GM23248 (cell line): ENCODE measurements around the gene COL7A1.

Experiments
- EZH2 ChIP-seq: fragments of 200-600 bp; sonication (generic); IDR thresholded peaks from 2 replicates; pipeline ENCODE4 v1.6.1; 2018; ENCODE audit warnings: antibody characterized with exemption, mild to moderate bottlenecking; ENCODE audit not compliant: insufficient read depth, poor library complexity, severe bottlenecking
- EZH2phosphoT487 ChIP-seq: fragments of 200-600 bp; sonication (generic); IDR thresholded peaks from 2 replicates; pipeline ENCODE4 v1.6.1; 2018; ENCODE audit warnings: antibody characterized with exemption, moderate library complexity, mild to moderate bottlenecking, low read depth; ENCODE audit not compliant: insufficient read depth

DNA sequence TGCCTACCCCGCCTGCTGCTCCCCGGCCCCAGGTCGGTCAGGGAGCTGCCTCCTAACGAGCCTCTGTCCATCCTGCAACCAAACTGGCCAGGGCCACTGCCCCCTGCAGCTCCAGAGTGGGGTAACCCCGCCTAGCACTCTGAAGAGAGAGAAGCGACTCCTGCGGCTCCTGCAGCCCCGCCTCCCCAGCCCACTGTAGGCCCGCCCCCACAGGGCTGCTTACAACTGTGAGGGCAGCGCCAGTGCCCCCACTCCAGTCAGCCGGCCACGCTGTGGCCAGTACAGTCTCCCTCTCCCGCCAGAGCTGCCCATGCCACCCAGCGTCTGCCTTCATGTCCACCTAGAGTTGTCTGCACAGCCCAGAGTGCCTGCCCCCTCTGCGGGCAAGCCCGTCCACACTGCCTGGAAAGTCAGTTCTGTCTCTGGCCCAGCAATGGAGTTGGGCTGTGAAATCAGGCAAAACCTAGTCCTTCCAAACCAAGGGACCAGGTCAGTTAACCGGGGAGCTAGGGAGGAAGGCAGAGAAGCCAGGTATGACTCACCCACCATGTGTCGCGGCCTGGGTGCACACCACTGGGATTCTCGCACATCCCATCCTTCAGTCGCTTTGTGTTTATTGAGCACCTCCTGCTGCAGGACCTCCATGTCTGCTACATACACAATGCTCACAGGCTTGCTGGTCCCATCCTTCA, 33.9 kb downstream of the COL7A1 start:
- no peak for TF ChIP-seq EZH2
- no peak for TF ChIP-seq EZH2phosphoT487
